Ovary (tissue), 9 donors: ENCODE measurements around the gene LRCH4. TPM values are rescaled to one million over a fixed set of nuclear protein-coding genes. Genes with fewer than 3 reads are reported as not detected.
A peak's percentile ranks its signal among the peaks of the same experiment; 100 is the strongest.

Experiments used
- DNase-seq, 5 donors: peaks; one replicate each; pipeline ENCODE4 v3.0.0-alpha.2; 2019 to 2020
- H3K27ac ChIP-seq, 2 donors: fragments of 200-600 bp; one replicate each; pipeline versions ENCODE4 v1.5.1 to v1.8.0; 2019 to 2022
- H3K27me3 ChIP-seq: fragments of 200-600 bp; one replicate; pipeline ENCODE4 v1.8.0; 2022
- H3K36me3 ChIP-seq: fragments of 200-600 bp; sonication (generic); one replicate; pipeline ENCODE4 v1.5.1; 2019
- H3K4me1 ChIP-seq: one replicate; pipeline ENCODE4 v1.8.1; 2013; ENCODE audit warnings: mild to moderate bottlenecking, moderate library complexity; ENCODE audit not compliant: insufficient read depth
- H3K4me3 ChIP-seq: fragments of 200-600 bp; sonication (generic); one replicate; pipeline ENCODE4 v1.5.1; 2017
- H3K9me3 ChIP-seq, 2 donors: fragments of 200-600 bp in 1 of 2; sonication (generic) in 1 of 2; one replicate each; pipeline versions ENCODE4 v1.5.1 to v1.8.1; 2013 to 2019; ENCODE audit warnings: mild to moderate bottlenecking in 1 of 2, moderate library complexity in 1 of 2
- EP300 ChIP-seq: sonication (generic); formaldehyde crosslinking; IDR thresholded peaks from one replicate; pipeline ENCODE4 v1.6.1; 2017; ENCODE audit warnings: antibody characterized with exemption
- POLR2A ChIP-seq: fragments of 450-650 bp; IDR thresholded peaks from one replicate; pipeline ENCODE4 v1.6.1; 2017; ENCODE audit warnings: antibody characterized with exemption, mild to moderate bottlenecking, moderate library complexity
- WGBS, 3 donors: extraction: QIAGEN DNeasy Blood & Tissue Kit in 1 of 3; methylation state at CpG; one replicate each; pipeline versions ENCODE4 v1.1.5 to v1.1.7; 2013 to 2017; 5-methylcytosine and 5-hydroxymethylcytosine counted together
- intact Hi-C, 4 donors: fragments of 100-400 bp; cut with DNase I; formaldehyde crosslinking; loops; one replicate each; pipeline versions ENCODE4 v1.11.0 to v1.15.1; 2022 to 2023
- polyA plus RNA-seq, 2 donors: library from polyadenylated mRNA; stranded (reverse); fragments of 200-250 nt in 1 of 2; fragments of 350-450 nt in 1 of 2; fragmentation: Illumina TruSeq in 1 of 2; extraction: RNeasy Lipid Tissue Mini Kit (QIAGEN cat#74804) in 1 of 2; gene quantifications; one replicate each; pipeline ENCODE4 v1.2.3, GENCODE V29; 2013 to 2014
- total RNA-seq, 7 donors: library from RNA; depleted of rRNA in 2 of 7; stranded (reverse); fragments of >200 nt in 2 of 7; fragmentation: NEBNext Ultra II Directional in 3 of 7; extraction: Animal tissue kit (Norgen Biotek cat#: 25700) in 3 of 7; gene quantifications; one replicate each; pipeline versions ENCODE4 v1.1.0 to v1.2.4, GENCODE V29; 2016 to 2023
- TF ChIP-seq, protein P1 (sequence below), 3 donors: fragments of 450-650 bp in 2 of 3; fragments of 200-600 bp in 1 of 3; IDR thresholded peaks; one replicate each; pipeline versions ENCODE4 v1.5.1 to v1.8.0; 2016 to 2022; ENCODE audit warnings: antibody characterized with exemption in 3 of 3, mild to moderate bottlenecking in 1 of 3
- donor health status: DM: no; HTN: no; CAD: no; lungs with moderate emphysema.
- donor health status: DM: no; HTN: no; CAD: no.
- donor health status: Bipolar disorder and iron deficiency.
- donor health status: DM: yes; HTN: yes; CAD: no.
- donor health status: DM: no; HTN: no; CAD: no.
- donor health status: DM: yes; HTN: yes; CAD: no.

The LRCH4 gene
- total and polyA plus RNA-seq, 9 donors = 3.5 to 133 (median 79.2) TPM

DNA sequence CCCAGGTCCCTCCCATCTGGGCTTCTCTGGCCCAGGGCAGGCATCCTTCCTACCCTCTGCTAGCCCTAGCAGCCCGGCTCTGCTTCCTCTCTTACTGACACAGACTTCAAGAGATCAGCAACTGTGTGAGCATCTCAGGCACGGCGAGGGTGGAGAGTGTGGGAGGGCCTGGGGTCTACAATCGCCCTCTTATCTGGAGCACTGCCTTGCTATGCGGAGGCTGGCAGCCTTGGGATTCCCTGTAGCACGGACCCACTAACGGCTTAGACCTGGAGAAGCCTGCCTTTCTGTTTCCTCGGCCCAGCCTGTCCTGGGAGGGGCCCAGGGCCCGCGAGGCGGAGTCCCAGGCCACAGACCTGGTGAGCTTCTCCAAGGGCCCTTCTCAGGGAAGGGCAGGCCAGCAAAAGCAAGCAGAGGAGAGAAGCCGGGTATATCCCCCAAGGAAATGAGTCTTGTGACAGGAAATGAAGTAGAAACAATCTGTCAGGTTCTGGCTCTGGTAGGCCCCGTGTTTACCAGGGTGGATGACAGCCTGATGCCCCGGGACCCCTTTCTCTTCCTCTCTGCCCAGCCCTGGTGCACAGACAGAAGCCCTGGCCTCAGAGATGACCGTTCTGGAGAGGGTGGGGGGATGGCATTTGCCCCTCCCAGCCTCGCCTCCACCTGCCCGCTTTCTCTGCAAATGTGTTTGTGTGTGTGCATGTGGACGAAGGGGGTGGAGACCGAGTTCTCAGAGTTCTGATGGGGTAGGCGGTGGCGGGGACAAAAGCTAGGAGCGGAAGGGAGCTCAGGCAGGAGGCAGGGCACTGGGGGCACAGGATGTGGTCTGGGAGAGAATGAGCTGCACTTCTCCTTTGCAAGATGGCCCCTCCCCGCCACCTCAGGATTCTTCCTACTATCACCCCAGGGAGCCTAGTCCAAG lies 2.5 kb downstream of the LRCH4 start:
- Histone ChIP-seq H3K4me1 (peaks cover 14% of the 10 kb centered on the region), H3K9me3 (no peaks in the 10 kb centered on the region), H3K4me3 (no peak overlapping the region), H3K27ac (peak overlapping the region; percentile 62 to 86), H3K36me3 (no peaks in the 10 kb centered on the region), H3K27me3 (no peaks in the 10 kb centered on the region)
- intact Hi-C loops = loop anchor here in 1 of 4 donors (5.0 to 10.0 kb wide), 2 partner anchors 99 to 271 kb away; partner anchors contain the start of gene SLC12A9
- TF ChIP-seq, protein P1, sequence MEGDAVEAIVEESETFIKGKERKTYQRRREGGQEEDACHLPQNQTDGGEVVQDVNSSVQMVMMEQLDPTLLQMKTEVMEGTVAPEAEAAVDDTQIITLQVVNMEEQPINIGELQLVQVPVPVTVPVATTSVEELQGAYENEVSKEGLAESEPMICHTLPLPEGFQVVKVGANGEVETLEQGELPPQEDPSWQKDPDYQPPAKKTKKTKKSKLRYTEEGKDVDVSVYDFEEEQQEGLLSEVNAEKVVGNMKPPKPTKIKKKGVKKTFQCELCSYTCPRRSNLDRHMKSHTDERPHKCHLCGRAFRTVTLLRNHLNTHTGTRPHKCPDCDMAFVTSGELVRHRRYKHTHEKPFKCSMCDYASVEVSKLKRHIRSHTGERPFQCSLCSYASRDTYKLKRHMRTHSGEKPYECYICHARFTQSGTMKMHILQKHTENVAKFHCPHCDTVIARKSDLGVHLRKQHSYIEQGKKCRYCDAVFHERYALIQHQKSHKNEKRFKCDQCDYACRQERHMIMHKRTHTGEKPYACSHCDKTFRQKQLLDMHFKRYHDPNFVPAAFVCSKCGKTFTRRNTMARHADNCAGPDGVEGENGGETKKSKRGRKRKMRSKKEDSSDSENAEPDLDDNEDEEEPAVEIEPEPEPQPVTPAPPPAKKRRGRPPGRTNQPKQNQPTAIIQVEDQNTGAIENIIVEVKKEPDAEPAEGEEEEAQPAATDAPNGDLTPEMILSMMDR (IDR thresholded peaks at IDR 0.05) = no peak
- no peak for TF ChIP-seq EP300
- no peak for TF ChIP-seq POLR2A
- WGBS, 3 donors = 23 to 31% (median 28%) methylated on average over 23 of the region's 23 CpGs
- DNase-seq = peak in 3 of 5 donors; percentile 41 to 66 (median 51)

DNA sequence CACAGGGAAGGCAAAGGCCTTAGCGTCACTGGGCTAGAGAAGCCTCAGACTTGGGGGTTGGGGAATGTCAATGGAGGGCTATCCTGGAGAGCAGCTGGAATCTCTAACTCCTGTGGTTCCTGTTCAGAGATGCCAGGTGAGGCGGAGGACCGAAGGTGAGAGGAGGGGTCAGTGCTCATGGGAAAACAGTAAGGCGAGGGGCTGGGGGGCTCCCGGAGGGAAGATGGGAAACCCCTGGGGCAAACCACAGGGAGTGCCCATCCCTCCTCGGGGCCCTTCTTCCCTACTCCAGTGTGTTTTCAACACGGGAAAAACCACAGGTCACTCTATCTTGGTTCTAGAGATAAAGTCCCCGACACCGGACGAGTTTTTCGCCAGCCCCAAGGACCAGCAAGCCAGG lies 3.3 kb downstream of the LRCH4 start:
- DNase-seq = peak in 1 of 5 donors; percentile 35
- H3K9me3 ChIP-seq = no peaks in the 10 kb centered on the region
- H3K4me1 ChIP-seq = peaks cover 14% of the 10 kb centered on the region
- H3K36me3 ChIP-seq = no peaks in the 10 kb centered on the region
- intact Hi-C loops = loop anchor here in 1 of 4 donors (5.0 to 10.0 kb wide), 2 partner anchors 100 to 272 kb away; partner anchors contain the start of gene SLC12A9
- H3K27me3 ChIP-seq = no peaks in the 10 kb centered on the region
- 42 to 55% (median 42%) methylated on average over 11 of the region's 11 CpGs for WGBS, 3 donors
- peak overlapping the region in 1 of 2 donors; percentile 26 for H3K27ac ChIP-seq
- no peak overlapping the region for H3K4me3 ChIP-seq
- TF ChIP-seq, protein P1 (IDR thresholded peaks at IDR 0.05) = no peak
- TF ChIP-seq POLR2A (no peak), EP300 (no peak)

DNA sequence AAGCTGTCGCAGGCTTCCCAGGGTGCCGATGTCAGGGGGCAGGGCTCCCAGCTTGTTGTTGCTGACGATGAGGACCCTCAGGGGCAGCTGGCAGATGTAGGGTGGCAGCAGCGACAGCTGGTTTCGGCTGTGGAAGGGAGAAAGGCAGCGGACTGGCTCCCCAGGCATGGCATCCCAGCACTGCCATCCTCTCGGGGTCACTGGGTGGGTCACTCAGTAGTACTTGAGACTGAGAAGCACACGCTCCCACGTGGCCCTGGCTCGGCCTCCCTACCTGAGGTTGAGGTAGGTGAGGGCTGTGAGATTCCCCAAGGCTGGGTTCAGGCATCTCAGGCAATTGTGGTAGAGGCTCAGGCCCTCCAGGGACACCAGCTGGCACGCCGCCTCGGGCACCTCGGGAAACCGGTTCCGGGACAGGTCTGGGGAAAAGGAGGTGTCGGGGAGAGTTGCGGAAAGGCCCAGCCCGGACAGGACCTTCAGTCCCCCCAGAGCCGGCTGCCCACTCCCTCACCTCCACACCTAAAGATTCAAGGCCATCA lies 3.8 kb downstream of the LRCH4 start:
- Histone ChIP-seq H3K4me3 (no peak overlapping the region), H3K27me3 (no peaks in the 10 kb centered on the region), H3K27ac (no peak overlapping the region), H3K36me3 (no peaks in the 10 kb centered on the region), H3K9me3 (no peaks in the 10 kb centered on the region), H3K4me1 (peaks cover 14% of the 10 kb centered on the region)
- intact Hi-C loops = loop anchor here in 1 of 4 donors (5.0 to 10.0 kb wide), 2 partner anchors 100 to 273 kb away; partner anchors contain the start of gene SLC12A9
- DNase-seq = peak in 3 of 5 donors; percentile 37 to 46 (median 40)
- no peak for TF ChIP-seq POLR2A
- TF ChIP-seq, protein P1 (IDR thresholded peaks at IDR 0.05) = no peak
- no peak for TF ChIP-seq EP300
- WGBS, 3 donors = 65 to 79% (median 76%) methylated on average over 15 to 20 of the region's 20 CpGs

DNA sequence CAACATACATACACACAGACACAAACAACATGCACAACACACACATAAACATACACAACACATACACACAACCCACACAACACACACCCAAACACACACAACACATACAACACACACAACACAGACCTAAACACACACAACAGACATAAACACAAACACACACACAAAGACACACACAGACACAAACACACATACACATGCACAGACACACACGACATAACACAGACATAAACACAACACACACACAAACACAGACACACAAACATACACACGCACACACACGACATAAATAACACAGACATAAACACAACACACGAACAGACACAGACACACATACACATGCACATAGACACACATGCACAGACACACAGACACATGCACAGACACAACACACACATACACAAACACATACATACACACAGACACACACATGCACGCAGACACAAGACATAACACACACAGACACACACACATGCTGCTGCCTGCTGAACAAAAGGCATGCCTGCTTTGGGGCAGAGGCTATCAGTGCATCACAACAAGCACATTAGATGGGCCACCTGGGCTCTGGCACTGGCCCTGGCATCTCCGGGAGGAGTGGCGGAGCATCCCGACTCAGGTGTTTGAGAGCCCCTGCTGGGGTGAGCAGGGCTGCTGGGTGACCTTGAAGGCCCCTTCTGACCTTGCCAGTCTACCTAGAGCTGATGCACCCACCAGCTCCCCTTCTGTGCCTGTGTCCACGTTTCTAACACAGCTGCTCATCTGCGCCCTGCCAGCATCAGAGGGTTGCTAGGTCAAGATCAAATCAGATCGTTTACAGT lies 5.3 kb downstream of the LRCH4 start:
- intact Hi-C loops = loop anchor here in 1 of 4 donors (5.0 to 10.0 kb wide), 2 partner anchors 102 to 274 kb away; partner anchors contain the start of gene SLC12A9
- 71 to 84% (median 75%) methylated on average over 11 of the region's 11 CpGs for WGBS, 3 donors
- Histone ChIP-seq H3K27ac (no peak overlapping the region), H3K4me1 (peaks cover 14% of the 10 kb centered on the region), H3K9me3 (no peaks in the 10 kb centered on the region), H3K27me3 (no peaks in the 10 kb centered on the region), H3K36me3 (no peaks in the 10 kb centered on the region), H3K4me3 (no peak overlapping the region)
- DNase-seq = no peak
- TF ChIP-seq POLR2A (no peak), EP300 (no peak)
- TF ChIP-seq, protein P1 (IDR thresholded peaks at IDR 0.05) = no peak
